Measurements from ENCODE around the gene UBE2E2. TPM values are rescaled to one million over a fixed set of nuclear protein-coding genes. Genes with fewer than 3 reads are reported as not detected.

UBE2E2 gene
- total and polyA plus RNA-seq, 4 donors = 21.5 to 87.5 (median 29.0) TPM

DNA sequence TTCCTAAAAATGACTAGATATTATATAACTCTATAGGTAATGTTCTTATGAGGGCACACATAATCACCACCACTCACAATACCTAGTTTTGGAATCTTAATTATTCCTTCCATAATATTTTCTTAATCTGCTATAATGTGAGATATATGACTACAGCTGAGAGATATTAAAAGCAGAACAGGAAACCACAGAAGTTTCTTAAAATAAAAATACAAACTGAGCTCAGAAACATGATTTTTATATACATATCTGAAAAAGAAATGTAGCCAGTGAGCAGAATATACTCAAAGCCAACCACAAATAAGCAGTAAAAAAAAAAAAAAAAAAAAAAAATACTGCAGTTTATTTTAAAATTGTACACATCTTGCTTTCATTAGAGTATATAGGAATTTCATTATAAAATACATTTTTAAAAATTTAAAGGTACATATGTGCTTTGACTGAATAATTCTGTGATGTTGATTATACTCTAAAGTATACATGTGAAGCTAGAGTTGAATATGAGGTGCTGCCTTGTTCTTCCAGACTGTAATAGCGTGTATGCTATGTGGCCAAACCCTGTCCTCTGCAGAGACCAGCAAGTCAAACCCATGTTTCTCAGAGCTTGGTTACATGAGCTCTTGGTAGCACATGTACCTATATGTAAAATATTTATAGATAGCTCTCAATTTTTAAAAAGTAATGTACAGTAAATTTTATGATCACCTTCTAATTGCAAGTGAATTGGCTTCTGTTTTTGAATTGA, 175.0 kb downstream of the UBE2E2 start:
- DNase-seq (no peak), ATAC-seq (ENCODE audit: insufficient read depth, low FRiP score) (no peak)
- Histone ChIP-seq H3K4me1 (ENCODE audit: control insufficient read depth in 5 of 5, insufficient read depth in 5 of 5, low read length in 5 of 5) (peaks cover 0 to 4% (median 2%) of the 10 kb centered on the region in 5 donors), H3K27ac (ENCODE audit: low read depth in 1 of 2, low read length in 1 of 2) (no peak overlapping the region), H3K9ac (ENCODE audit: insufficient read depth in 1 of 2, low read length in 2 of 2) (no peak overlapping the region), H3K36me3 (ENCODE audit: control insufficient read depth in 4 of 4, insufficient read depth in 4 of 4, low read length in 4 of 4) (no peaks in the 10 kb centered on the region), H3K9me3 (ENCODE audit: control insufficient read depth in 4 of 4, insufficient read depth in 3 of 4, low read length in 3 of 4) (no peaks in the 10 kb centered on the region), H3K27me3 (ENCODE audit: control insufficient read depth in 3 of 3, insufficient read depth in 3 of 3, low read length in 2 of 3) (no peaks in the 10 kb centered on the region), H3K4me3 (no peak overlapping the region)
- 92 to 93% methylated on average over 1 of the region's 1 CpG for WGBS, 2 donors
- TF ChIP-seq, protein P1, sequence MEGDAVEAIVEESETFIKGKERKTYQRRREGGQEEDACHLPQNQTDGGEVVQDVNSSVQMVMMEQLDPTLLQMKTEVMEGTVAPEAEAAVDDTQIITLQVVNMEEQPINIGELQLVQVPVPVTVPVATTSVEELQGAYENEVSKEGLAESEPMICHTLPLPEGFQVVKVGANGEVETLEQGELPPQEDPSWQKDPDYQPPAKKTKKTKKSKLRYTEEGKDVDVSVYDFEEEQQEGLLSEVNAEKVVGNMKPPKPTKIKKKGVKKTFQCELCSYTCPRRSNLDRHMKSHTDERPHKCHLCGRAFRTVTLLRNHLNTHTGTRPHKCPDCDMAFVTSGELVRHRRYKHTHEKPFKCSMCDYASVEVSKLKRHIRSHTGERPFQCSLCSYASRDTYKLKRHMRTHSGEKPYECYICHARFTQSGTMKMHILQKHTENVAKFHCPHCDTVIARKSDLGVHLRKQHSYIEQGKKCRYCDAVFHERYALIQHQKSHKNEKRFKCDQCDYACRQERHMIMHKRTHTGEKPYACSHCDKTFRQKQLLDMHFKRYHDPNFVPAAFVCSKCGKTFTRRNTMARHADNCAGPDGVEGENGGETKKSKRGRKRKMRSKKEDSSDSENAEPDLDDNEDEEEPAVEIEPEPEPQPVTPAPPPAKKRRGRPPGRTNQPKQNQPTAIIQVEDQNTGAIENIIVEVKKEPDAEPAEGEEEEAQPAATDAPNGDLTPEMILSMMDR (IDR thresholded peaks at IDR 0.05; ENCODE audit: control extremely low read depth, extremely low read depth) = no peak

GRCh38 chr3:23383875-23384274, 180.7 kb downstream of the UBE2E2 start:
- H3K9me3 ChIP-seq (ENCODE audit: control insufficient read depth in 4 of 4, insufficient read depth in 3 of 4, low read length in 3 of 4) = no peaks in the 10 kb centered on the region
- WGBS, 2 donors = 91 to 93% methylated on average over 3 of the region's 3 CpGs

DNA sequence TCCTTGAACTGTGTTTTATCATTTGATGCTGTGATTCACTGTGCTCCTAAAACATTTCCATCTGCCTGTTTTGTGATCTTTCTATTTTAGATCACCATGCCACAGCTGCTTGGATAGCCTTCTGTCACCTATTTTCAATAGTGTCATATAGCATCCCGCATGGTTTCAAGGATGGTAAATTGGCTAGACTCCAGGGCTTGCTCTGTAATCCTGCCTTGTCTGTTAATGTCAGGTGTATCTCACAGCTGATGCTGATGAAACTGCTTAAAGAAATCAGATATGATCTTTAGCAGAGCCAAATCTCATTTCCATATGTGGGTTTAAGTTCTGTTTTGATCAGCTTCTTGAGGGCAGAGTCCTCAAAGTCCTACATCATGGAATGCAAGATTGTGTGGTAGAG, 182.2 kb downstream of the UBE2E2 start:
- TF ChIP-seq, protein P1 (IDR thresholded peaks at IDR 0.05; ENCODE audit: control extremely low read depth, extremely low read depth) = no peak
- Histone ChIP-seq H3K9me3 (ENCODE audit: control insufficient read depth in 4 of 4, insufficient read depth in 3 of 4, low read length in 3 of 4) (peaks cover 0 to 2% (median 0%) of the 10 kb centered on the region in 4 donors), H3K27ac (ENCODE audit: low read depth in 1 of 2, low read length in 1 of 2) (no peak overlapping the region), H3K4me1 (ENCODE audit: control insufficient read depth in 5 of 5, insufficient read depth in 5 of 5, low read length in 5 of 5) (peaks cover 0 to 9% (median 0%) of the 10 kb centered on the region in 5 donors), H3K36me3 (ENCODE audit: control insufficient read depth in 4 of 4, insufficient read depth in 4 of 4, low read length in 4 of 4) (no peaks in the 10 kb centered on the region), H3K9ac (ENCODE audit: insufficient read depth in 1 of 2, low read length in 2 of 2) (no peak overlapping the region), H3K4me3 (no peak overlapping the region), H3K27me3 (ENCODE audit: control insufficient read depth in 3 of 3, insufficient read depth in 3 of 3, low read length in 2 of 3) (peaks cover 0 to 4% (median 0%) of the 10 kb centered on the region in 3 donors)
- DNase-seq = no peak
- no peak for ATAC-seq (ENCODE audit: insufficient read depth, low FRiP score)
- WGBS, 2 donors = 86 to 93% methylated on average over 1 of the region's 1 CpG

More at GRCh38 chr3:23383875-23384274, 180.7 kb downstream of the UBE2E2 start:
- Histone ChIP-seq H3K4me1 (ENCODE audit: control insufficient read depth in 5 of 5, insufficient read depth in 5 of 5, low read length in 5 of 5) (peaks cover 0 to 9% (median 0%) of the 10 kb centered on the region in 5 donors), H3K27me3 (ENCODE audit: control insufficient read depth in 3 of 3, insufficient read depth in 3 of 3, low read length in 2 of 3) (peaks cover 0 to 4% (median 0%) of the 10 kb centered on the region in 3 donors), H3K27ac (ENCODE audit: low read depth in 1 of 2, low read length in 1 of 2) (no peak overlapping the region), H3K36me3 (ENCODE audit: control insufficient read depth in 4 of 4, insufficient read depth in 4 of 4, low read length in 4 of 4) (no peaks in the 10 kb centered on the region), H3K4me3 (no peak overlapping the region), H3K9ac (ENCODE audit: insufficient read depth in 1 of 2, low read length in 2 of 2) (no peak overlapping the region)
- DNase-seq (no peak), ATAC-seq (ENCODE audit: insufficient read depth, low FRiP score) (no peak)
- TF ChIP-seq, protein P1 (IDR thresholded peaks at IDR 0.05; ENCODE audit: control extremely low read depth, extremely low read depth) = no peak

Measured in lung (tissue), 12 donors.